ENCODE results near the gene LDB2. TPM values are rescaled to one million over a fixed set of nuclear protein-coding genes. Genes with fewer than 3 reads are reported as not detected.

The LDB2 gene
- total and polyA plus RNA-seq, 11 donors, result 9.5 to 38.7 (median 26.3) TPM

DNA sequence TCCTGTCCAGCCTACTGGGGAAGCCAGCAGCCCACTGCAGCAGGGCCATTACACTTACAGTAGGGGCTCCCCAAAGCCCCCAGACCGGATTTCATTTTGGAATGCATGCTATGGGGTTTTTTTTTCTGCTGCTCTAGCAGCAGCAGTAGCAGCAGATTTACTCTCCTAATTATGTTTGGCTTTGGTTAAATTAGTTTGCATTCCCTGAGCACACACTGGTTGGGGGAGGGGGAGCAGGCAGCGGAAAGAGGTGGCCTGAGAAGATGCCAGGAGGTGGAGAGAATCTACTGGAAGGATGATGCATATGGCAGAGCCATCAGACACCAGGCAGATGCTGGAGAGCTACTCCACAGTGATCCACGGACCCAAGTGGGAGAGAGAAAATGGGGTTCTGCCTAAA lies 109.6 kb downstream of the LDB2 start:
- ATAC-seq (no peak), DNase-seq (no peak)
- Histone ChIP-seq H3K27me3 (no peaks in the 10 kb centered on the region), H3K4me1 (peaks cover 0 to 24% (median 0%) of the 10 kb centered on the region in 12 donors), H3K4me3 (no peak overlapping the region), H3K9me3 (no peaks in the 10 kb centered on the region), H3K36me3 (no peaks in the 10 kb centered on the region), H3K27ac (no peak overlapping the region)
- intact Hi-C loops (cut with DNase I), result loop anchor here in 1 of 10 donors (10.0 kb wide), 1 partner anchor 536 kb away; no protein-coding TSS in a partner anchor
- WGBS, 4 donors, result 79 to 85% (median 83%) methylated on average over 3 of the region's 3 CpGs
- TF ChIP-seq, protein P1, sequence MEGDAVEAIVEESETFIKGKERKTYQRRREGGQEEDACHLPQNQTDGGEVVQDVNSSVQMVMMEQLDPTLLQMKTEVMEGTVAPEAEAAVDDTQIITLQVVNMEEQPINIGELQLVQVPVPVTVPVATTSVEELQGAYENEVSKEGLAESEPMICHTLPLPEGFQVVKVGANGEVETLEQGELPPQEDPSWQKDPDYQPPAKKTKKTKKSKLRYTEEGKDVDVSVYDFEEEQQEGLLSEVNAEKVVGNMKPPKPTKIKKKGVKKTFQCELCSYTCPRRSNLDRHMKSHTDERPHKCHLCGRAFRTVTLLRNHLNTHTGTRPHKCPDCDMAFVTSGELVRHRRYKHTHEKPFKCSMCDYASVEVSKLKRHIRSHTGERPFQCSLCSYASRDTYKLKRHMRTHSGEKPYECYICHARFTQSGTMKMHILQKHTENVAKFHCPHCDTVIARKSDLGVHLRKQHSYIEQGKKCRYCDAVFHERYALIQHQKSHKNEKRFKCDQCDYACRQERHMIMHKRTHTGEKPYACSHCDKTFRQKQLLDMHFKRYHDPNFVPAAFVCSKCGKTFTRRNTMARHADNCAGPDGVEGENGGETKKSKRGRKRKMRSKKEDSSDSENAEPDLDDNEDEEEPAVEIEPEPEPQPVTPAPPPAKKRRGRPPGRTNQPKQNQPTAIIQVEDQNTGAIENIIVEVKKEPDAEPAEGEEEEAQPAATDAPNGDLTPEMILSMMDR (IDR thresholded peaks at IDR 0.05), result no peak
- TF ChIP-seq POLR2A (IDR thresholded peaks at IDR 0.05), result no peak

DNA sequence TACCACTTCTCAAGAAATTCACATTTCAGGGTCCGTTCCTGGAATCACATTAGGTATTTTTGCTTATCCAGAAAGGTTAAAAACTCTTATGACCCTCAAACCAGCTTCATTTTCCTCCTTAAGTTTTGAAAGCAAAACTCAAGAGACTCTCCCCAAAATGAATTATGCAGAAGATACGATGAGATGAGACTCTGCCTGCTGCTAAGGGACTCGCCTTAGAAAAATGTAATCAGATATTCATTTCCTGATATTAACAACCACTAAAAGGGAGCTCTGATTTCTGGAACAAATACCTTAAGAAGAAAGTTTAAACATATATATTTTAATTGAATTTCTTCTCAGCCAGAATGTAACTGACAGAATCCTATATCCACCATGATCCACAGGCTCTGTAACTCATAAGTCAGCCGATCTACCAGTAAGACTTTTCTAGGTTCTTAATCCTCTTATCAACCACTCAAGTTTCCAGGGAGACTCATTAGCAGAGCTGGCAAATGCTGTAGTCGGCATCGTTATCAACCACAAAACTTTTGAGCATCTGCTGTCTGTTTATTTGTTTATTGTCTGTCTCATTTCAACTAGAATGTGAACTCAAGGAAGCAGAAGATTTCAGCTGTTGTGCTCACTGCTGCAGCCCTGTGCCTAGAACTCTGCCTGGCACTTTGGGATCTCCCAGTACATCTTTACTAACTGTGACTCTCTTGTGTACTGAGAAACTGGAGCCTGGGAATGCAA lies 112.5 kb downstream of the LDB2 start:
- Histone ChIP-seq H3K36me3 (peaks cover 0 to 8% (median 0%) of the 10 kb centered on the region in 9 donors), H3K27me3 (no peaks in the 10 kb centered on the region), H3K27ac (no peak overlapping the region), H3K4me1 (peaks cover 0 to 21% (median 0%) of the 10 kb centered on the region in 12 donors), H3K9me3 (no peaks in the 10 kb centered on the region), H3K4me3 (no peak overlapping the region)
- TF ChIP-seq, protein P1 (IDR thresholded peaks at IDR 0.05), result no peak
- TF ChIP-seq POLR2A (IDR thresholded peaks at IDR 0.05), result no peak
- no peak for ATAC-seq
- intact Hi-C loops (cut with DNase I), result loop anchor here in 1 of 10 donors (10.0 kb wide), 1 partner anchor 539 kb away; no protein-coding TSS in a partner anchor
- DNase-seq, result no peak
- 41 to 45% (median 43%) methylated on average over 6 of the region's 6 CpGs for WGBS, 4 donors

DNA sequence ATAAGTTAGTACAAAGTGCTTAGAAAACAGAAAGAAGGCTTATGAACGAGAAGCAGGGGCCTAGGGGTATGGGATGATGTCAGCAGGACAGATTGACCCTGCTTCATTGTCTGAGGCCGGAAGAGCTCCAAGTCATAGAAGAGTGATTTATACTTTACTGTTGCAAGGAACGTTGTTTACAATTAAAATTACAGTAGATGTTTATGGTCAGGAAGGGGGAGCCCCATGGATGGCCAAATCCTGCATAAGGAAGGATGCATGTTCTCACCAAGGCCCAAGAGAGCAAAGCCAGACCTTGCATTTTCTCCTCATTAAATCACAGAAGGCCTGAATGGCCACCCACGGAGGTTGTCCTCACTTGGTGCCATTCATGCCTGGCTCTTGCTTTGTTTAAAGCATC lies 115.3 kb downstream of the LDB2 start:
- Histone ChIP-seq H3K4me3 (no peak overlapping the region), H3K27me3 (no peaks in the 10 kb centered on the region), H3K36me3 (peaks cover 0 to 25% (median 0%) of the 10 kb centered on the region in 9 donors), H3K4me1 (peaks cover 0 to 18% (median 0%) of the 10 kb centered on the region in 12 donors), H3K27ac (no peak overlapping the region), H3K9me3 (no peaks in the 10 kb centered on the region)
- DNase-seq (no peak), ATAC-seq (no peak)
- intact Hi-C loops (cut with DNase I), result loop anchor here in 1 of 10 donors (10.0 kb wide), 1 partner anchor 542 kb away; no protein-coding TSS in a partner anchor
- TF ChIP-seq, protein P1 (IDR thresholded peaks at IDR 0.05), result no peak
- no peak for TF ChIP-seq POLR2A (IDR thresholded peaks at IDR 0.05)
- 50 to 66% (median 58%) methylated on average over 4 of the region's 4 CpGs for WGBS, 4 donors

DNA sequence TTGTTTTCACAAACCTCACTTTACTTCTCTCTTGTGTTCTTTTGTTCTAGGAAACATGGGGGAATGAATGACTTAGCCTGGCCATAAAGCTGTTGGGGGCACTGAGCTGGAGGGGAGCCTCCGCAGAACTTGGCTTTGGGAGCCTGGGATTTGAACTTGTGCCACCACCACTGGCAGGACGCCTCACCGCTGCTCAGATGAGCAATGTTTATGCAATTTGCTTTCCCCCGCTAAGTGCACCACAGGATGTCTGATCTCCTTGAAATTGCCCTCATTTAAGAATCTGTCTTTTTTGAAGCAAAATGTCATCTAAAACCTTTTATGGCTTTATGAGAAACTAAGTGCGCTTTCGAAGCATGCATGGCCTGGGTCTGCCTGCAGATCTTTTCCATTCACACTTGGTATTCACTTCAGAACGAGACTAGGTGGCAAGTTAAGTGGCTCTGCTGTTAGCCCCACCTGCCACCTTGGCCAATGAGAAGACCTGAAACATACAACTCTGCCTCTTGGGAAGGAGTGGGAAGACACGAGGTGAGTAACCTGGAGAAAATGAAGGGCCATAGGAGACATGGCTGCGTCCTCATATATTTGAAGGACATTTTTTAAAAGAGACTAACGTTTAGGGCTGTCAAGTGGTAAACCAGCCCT lies 119.3 kb downstream of the LDB2 start:
- Histone ChIP-seq H3K4me1 (no peaks in the 10 kb centered on the region), H3K9me3 (no peaks in the 10 kb centered on the region), H3K36me3 (peaks cover 0 to 45% (median 6%) of the 10 kb centered on the region in 9 donors), H3K27me3 (no peaks in the 10 kb centered on the region), H3K27ac (no peak overlapping the region), H3K4me3 (no peak overlapping the region)
- no peak for TF ChIP-seq POLR2A (IDR thresholded peaks at IDR 0.05)
- no peak for ATAC-seq
- 83 to 87% (median 86%) methylated on average over 10 of the region's 10 CpGs for WGBS, 4 donors
- intact Hi-C loops (cut with DNase I), result no loop called here
- DNase-seq, result no peak

All from heart left ventricle (tissue), 16 donors.